Cardiac ventricle fibroblast (primary cell): Measurements from ENCODE around the gene ZFP37. TPM values are rescaled to one million over a fixed set of nuclear protein-coding genes. Genes with fewer than 3 reads are reported as not detected.

Experiments
- total RNA-seq: library from RNA; depleted of rRNA; stranded (reverse); fragments of >200 nt; gene quantifications from 2 replicates; pipeline ENCODE4 v1.2.3, GENCODE V29; 2015

Gene ZFP37
- total RNA-seq = 1.1 and 1.4 TPM in 2 replicates

DNA sequence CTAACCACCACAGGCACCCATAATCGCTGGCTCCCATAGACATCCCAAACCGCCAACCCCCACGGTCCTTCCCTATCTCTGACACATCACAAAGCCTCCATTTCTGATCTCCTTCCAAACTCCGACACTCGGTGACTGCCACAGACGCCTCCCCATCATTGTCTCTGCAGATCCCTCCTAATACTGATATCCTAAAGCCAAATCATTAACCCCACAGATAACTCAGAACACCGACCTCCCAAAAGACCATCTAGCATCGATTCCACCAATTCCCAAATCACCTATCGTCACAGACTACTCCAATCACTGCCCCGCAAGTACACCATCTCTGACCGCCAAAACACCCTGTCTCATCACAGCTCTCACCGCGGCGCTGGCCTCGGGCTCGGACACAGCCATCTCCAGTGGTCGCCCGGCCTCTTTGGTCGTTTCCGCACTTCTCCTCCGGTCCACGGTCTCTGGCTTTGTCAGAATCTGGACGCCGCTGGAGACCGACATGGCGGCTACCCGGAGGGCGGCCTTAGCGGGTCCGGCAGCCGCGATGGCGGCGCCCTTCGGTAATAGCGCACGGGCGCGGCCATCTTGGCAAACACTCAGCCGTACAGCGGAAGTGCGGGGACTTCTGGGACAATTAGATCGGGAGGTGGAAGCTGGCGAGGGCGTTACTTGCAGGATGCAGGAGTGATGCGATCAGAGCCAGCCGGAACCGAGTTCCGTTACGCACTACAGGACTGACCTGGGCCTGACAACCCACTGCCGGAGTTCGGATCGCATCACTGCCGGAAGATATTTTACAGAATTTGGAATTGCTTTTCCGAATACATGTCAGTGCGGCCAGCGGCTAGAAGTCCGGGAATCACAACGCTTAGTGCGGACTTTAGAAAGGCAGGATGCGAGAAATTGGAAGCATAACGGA is at the start of gene ZFP37:
ZFP37 (minus strand) TSS at position 534 of the 916 bp plus-strand sequence; CDS start at position 498, 36 bp downstream.

DNA sequence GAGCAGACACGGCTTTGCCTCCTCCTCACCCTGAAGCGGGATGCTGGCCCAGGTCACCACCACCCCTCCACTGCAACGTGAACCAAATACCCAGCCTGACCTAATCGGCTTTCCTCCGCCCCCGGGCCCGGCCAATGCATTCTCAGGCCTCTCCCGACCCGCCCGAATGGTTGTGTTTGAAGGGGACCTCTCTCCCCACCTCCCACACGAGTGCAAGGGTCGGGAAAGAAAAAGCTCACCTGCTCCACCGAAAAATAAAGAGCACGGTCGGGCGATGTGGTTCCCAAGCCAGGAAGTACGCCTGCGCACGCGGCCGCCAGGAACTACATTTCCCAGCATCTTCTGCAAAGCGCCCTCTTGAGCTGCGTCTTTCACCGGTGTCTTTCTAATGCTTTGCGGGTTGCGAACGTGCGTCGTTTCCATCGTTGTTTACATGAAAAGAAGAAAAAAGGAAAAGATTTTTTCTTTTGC is 44.6 kb downstream of the ZFP37 start, which contains the start of gene ZNF883:
ZNF883 (minus strand) TSS at position 282 of the 471 bp plus-strand sequence.

Other genes with a start within 250 kb of the ZFP37 start
- not detected in 2 replicates for gene SLC46A2, start 165.8 kb downstream of the ZFP37 start, total RNA-seq
- gene ZNF883, start 44.5 kb downstream of the ZFP37 start, total RNA-seq = 1.7 and 1.8 TPM in 2 replicates
- gene SLC31A2, start 94.3 kb upstream of the ZFP37 start, total RNA-seq = 3.0 and 3.7 TPM in 2 replicates
- 14.3 and 17.8 TPM in 2 replicates for gene FKBP15, start 164.6 kb upstream of the ZFP37 start, total RNA-seq
- 19.0 and 20.5 TPM in 2 replicates for gene SLC31A1, start 164.8 kb upstream of the ZFP37 start, total RNA-seq
- gene CDC26, start 218.8 kb upstream of the ZFP37 start, total RNA-seq = 34.8 and 38.0 TPM in 2 replicates
- 16.5 and 19.2 TPM in 2 replicates for gene PRPF4, start 218.9 kb upstream of the ZFP37 start, total RNA-seq
- not detected in 2 replicates for gene RNF183, start 246.7 kb upstream of the ZFP37 start, total RNA-seq